IPS-20b (cell line): ENCODE data around the gene CCDC38.

Source experiments
- H3K27ac ChIP-seq: one replicate; pipeline ENCODE4 v1.5.1; 2013; ENCODE audit warnings: low read length
- H3K27me3 ChIP-seq: 2 replicates; pipeline ENCODE4 v1.6.1; 2013; ENCODE audit warnings: mild to moderate bottlenecking, low read length, inconsistent platforms; ENCODE audit not compliant: insufficient read depth
- H3K36me3 ChIP-seq: 2 replicates; pipeline ENCODE4 v1.6.1; 2013; ENCODE audit warnings: low read depth, mild to moderate bottlenecking, inconsistent platforms, low read length, moderate library complexity; ENCODE audit not compliant: insufficient read depth
- H3K4me1 ChIP-seq: 2 replicates; pipeline ENCODE4 v1.6.1; 2013; ENCODE audit warnings: mild to moderate bottlenecking, control low read depth, inconsistent platforms, low read length, moderate library complexity; ENCODE audit not compliant: insufficient read depth
- H3K4me3 ChIP-seq: 2 replicates; pipeline ENCODE4 v1.5.1; 2013; ENCODE audit warnings: mild to moderate bottlenecking, low read length, inconsistent platforms
- H3K9ac ChIP-seq: 2 replicates; pipeline ENCODE4 v1.6.1; 2013; ENCODE audit warnings: low read depth, mild to moderate bottlenecking, inconsistent platforms, low read length, moderate library complexity
- H3K9me3 ChIP-seq: 2 replicates; pipeline ENCODE4 v1.6.1; 2013; ENCODE audit warnings: mild to moderate bottlenecking, low read depth, low read length, inconsistent platforms; ENCODE audit not compliant: insufficient read depth

The CCDC38 gene

DNA sequence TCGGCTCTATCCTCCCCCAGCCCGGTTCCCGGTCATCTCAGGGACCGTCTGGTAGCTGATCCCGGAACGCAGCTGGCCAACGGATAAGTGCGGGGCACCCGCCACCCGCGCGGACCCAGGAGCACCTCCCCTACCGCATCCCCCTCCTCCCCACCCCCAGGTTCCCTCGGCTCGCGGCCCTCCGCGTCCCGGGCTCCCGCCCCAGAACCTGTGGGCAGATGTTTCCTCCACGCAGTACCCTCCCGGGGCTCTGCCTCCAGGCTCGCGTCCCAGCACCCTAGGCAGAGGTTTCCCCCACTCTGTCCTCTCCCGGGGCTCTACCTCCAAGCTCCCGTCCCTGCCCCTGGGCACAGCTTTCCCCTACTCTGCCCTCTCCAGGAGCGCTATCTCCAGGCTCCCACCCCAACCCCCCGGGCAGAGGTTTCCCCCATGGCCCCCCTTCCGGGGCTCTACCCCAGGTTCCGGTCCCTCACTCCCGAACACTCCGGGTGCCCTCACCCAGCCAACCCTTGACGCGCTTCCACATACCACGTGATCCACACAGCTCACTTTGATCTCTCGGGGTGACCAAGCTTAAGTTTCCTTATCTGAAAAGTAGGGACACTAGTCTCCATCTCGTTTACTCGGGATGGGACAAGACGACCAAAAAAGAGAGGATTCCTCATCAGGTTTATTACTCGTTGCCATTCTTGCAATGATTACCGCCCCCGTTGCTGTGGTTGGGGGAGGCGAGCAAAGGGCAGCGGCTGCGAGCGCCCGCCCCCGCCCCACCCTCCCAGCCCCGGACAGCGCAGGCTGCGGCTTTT, at the start of gene CCDC38:
TSS of gene CCDC38 (minus strand) at position 91 of the 806 bp plus-strand sequence. CDS start 6,105 bp downstream, outside the sequence.
- Histone ChIP-seq H3K4me1 (peaks cover 5% of the 10 kb centered on the region; the same call in 1 of the 2 replicates), H3K36me3 (no peaks in the 10 kb centered on the region), H3K27ac (no peak within 1 kb of the TSS), H3K9me3 (no peaks in the 10 kb centered on the region), H3K9ac (peak within 1 kb of the TSS; percentile 58; the same call in 1 of the 2 replicates), H3K4me3 (peak within 1 kb of the TSS; percentile 93), H3K27me3 (peaks cover 31% of the 10 kb centered on the region)

DNA sequence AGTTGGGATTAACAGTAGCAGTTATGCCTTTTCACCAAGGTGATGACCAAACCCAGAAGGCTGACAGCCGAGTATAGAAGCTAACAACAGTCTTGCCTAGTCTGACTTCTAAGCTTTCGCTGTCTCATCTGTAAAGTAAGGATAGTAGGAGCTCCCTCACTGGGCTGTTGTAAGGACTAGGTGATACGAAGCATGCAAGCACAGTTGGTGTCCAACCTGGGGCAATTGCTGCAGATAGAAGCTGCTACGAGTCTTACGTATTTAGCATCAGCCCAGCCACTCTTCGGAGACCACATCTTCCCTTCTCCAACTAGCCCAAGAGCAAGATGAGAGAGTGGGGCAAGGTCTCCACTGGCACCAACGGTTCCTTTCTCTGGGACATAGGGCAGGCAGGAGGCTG, 47.7 kb upstream of the CCDC38 start:
- peaks cover 15% of the 10 kb centered on the region; the same call in 1 of the 2 replicates for H3K4me1 ChIP-seq
- no peaks in the 10 kb centered on the region for H3K9me3 ChIP-seq
- no peaks in the 10 kb centered on the region for H3K27me3 ChIP-seq
- no peak overlapping the region for H3K4me3 ChIP-seq
- H3K9ac ChIP-seq: no peak overlapping the region
- no peaks in the 10 kb centered on the region for H3K36me3 ChIP-seq
- no peak overlapping the region for H3K27ac ChIP-seq

DNA sequence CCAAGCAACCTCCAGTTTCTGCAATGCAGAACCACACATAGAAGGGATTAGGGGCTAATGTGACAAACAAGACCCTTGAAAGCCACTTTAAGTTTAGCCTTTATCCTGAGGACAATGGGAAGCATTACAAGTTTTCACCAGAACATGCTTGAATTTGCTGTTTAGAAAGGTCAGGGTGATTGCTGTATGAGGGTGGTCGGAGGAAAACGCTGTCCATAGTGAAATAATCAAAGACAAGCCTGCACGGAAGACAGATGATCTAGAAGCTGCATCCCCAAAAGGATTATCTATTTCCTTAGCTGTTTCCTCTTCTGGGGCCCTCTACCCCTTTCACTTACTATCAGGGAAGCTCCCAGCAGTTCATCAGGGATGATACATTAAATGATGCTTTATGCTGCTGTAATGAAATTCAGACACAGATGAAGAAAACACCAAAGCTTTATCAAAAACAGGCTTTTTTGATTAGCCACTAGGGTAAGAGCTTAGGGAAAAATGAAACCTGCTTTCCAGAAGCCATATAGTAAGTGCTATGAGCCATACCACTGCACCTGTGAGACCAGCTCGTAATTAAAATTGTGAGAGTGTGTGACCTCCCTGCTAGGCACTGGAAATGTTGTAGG, 47.2 kb upstream of the CCDC38 start:
- Histone ChIP-seq H3K9me3 (no peaks in the 10 kb centered on the region), H3K4me3 (no peak overlapping the region), H3K27me3 (no peaks in the 10 kb centered on the region), H3K4me1 (peaks cover 15% of the 10 kb centered on the region; the same call in 1 of the 2 replicates), H3K36me3 (no peaks in the 10 kb centered on the region), H3K9ac (no peak overlapping the region), H3K27ac (no peak overlapping the region)

DNA sequence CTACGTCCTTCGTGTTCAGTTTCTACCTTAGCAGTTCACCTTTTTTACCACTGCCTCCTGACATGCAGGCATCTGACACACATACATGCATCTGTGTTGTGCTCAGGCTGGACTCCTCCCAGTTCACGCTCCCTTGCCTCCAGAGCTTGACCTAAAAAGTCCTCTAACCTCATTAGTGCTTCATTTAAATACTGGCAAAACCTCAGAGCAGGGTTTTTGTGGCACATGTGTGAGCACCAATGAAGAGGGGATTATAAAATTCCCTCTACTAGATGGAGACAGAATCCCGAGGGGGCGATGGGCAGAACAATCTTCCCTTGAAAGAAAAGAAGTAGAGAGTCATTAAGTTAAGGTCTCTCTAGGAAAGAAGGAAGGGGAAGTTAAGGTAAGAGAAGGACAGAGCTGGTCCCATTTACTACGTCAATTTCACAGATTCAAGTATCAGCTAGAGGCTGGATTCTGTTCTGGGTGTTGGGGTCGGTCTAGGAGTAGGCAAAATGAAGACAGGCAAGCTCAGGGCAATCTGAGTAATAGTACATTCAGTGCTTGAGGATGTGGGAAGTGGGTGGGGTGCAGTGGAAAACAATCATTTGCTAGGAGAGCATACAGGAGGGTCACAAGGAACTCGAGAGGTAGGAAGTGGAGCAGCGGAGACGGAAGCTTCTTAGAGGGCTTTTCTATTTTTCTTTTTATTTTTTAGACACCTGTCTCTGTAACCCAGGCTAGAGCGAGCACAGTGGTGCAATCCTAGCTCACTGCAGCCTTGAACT, 46.3 kb upstream of the CCDC38 start:
- Histone ChIP-seq H3K4me1 (peaks cover 15% of the 10 kb centered on the region; the same call in 1 of the 2 replicates), H3K36me3 (no peaks in the 10 kb centered on the region), H3K9ac (no peak overlapping the region), H3K9me3 (no peaks in the 10 kb centered on the region), H3K27ac (no peak overlapping the region), H3K27me3 (no peaks in the 10 kb centered on the region), H3K4me3 (no peak overlapping the region)

DNA sequence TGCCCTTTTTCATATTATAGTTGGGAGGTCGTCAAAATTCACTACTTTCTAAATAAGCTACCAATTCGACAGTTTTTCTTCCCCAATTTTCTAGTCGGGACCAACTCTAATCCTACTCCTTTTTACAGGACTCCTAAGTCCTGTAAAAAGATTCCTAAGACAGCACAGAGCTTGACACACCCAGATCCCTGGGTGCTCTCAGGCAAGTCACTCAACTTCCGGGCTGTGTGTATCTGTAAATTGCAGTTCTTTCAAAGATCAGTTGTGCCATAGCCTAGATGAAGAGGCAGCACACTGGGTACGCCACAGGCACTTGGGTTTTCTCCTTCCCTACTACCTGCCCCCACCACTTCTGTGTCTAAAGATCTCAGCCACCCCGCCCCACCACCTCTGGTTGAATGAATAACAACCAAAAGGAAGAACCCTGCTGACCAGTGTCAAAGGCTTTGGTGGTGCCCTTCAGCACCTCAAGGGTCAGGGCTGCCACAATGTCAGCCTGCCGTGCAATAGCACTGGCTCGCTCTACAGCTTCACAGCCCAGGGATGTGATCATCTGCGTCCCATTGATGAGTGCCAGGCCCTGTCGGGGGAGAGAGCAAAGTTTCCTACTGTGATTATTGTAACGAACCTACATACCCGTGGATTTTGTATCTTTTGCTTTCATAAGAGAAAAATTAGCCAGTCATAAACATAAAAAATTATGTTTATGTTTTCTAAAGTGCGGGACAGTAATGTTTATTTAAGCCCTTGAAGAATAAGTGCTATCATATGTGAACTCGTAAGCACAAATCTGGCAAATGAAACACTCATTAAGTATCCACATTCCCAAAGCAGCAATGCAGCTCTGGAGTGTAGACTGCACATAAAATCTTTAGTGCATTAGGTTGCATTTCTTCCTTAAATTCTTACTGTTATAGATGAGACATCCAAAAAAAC, 44.5 kb upstream of the CCDC38 start:
- Histone ChIP-seq H3K4me3 (peak overlapping the region; percentile 38; the same call in 1 of the 2 replicates), H3K27ac (no peak overlapping the region), H3K4me1 (peaks cover 15% of the 10 kb centered on the region; the same call in 1 of the 2 replicates), H3K9me3 (no peaks in the 10 kb centered on the region), H3K36me3 (no peaks in the 10 kb centered on the region), H3K27me3 (no peaks in the 10 kb centered on the region), H3K9ac (no peak overlapping the region)

DNA sequence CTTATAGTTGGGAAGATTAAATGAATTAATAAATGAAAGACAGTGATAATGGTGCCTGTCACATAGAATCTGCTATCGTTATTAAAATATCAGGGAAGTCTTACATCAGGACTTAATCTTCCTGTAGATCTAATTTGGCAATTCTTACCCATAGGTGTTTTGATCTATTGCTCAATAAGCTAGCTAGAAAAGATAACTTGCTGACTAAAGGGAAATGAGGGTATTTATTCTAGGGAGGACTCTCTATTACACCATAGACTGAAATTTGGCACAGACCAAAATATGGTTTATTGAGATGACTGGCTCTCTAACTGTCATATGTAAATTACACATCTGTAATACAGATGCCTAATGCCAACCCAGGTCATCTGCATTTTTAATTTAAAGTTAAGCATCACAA, 42.3 kb upstream of the CCDC38 start:
- Histone ChIP-seq H3K36me3 (no peaks in the 10 kb centered on the region), H3K4me3 (no peak overlapping the region), H3K27ac (no peak overlapping the region), H3K9me3 (no peaks in the 10 kb centered on the region), H3K4me1 (peaks cover 15% of the 10 kb centered on the region; the same call in 1 of the 2 replicates), H3K27me3 (no peaks in the 10 kb centered on the region), H3K9ac (no peak overlapping the region)

DNA sequence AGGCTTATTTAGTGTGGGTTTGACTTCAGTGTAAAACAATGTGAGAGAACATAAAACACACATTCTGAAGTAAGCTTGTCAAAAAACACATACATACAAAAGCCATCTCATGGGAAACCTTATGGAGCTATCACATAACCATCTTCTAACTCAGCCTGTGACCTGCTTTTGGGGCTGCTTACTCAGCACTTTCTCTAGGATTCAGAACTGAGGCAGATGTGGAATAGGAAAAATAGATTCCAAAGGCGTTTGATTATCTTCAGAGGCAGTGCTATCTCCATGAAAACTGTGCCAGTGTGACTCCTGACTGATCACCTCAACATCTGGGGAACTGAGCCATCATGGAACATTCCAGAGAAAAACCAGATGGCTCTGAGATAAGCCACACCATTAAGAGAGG, 40.2 kb upstream of the CCDC38 start:
- H3K4me1 ChIP-seq: peaks cover 15% of the 10 kb centered on the region; the same call in 1 of the 2 replicates
- no peaks in the 10 kb centered on the region for H3K36me3 ChIP-seq
- no peaks in the 10 kb centered on the region for H3K9me3 ChIP-seq
- H3K9ac ChIP-seq: no peak overlapping the region
- no peaks in the 10 kb centered on the region for H3K27me3 ChIP-seq
- H3K27ac ChIP-seq: no peak overlapping the region
- H3K4me3 ChIP-seq: no peak overlapping the region

DNA sequence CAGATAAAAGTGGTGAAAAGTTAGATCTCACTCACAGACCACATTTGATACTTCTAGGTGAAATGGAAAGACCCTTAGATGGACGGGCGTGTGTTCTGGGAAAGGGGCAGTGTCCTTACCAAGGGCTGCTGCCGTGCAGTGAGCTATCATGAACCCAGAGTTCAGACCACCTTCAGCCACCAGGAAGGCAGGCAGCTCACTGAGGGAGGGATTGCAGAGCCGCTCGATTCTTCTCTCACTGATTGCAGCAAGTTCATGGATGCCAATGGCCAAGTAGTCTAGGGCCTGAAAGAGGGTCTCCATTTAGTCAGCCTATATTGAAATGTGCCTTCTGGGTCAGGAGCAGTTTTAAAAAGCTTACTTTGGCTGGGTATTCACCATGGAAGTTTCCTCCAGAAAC, 38.0 kb upstream of the CCDC38 start:
- Histone ChIP-seq H3K9ac (no peak overlapping the region), H3K4me1 (peaks cover 2% of the 10 kb centered on the region; the same call in 1 of the 2 replicates), H3K9me3 (no peaks in the 10 kb centered on the region), H3K27me3 (no peaks in the 10 kb centered on the region), H3K4me3 (no peak overlapping the region), H3K36me3 (no peaks in the 10 kb centered on the region), H3K27ac (no peak overlapping the region)

DNA sequence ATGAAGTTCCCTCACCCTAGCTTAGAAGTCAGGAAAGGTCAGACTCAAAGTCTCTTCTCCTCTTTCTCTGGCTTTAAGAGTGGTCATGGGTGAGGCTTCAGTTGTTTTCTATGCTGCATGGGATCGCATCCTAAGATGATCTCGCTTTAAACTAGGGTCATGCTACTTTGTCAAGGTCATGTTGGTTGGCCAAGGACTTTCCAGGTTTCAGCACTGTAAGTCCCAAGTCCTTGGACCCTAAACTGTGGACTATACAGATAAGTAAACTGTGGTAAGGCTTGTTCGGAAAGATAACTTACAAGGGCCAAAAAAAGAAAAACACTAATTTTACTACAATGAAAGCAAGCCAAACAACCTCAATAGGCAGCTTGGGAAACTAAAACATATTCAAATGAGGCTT, 36.4 kb upstream of the CCDC38 start:
- no peaks in the 10 kb centered on the region for H3K27me3 ChIP-seq
- no peaks in the 10 kb centered on the region for H3K36me3 ChIP-seq
- H3K4me1 ChIP-seq: peaks cover 2% of the 10 kb centered on the region; the same call in 1 of the 2 replicates
- no peaks in the 10 kb centered on the region for H3K9me3 ChIP-seq
- H3K9ac ChIP-seq: no peak overlapping the region
- no peak overlapping the region for H3K27ac ChIP-seq
- H3K4me3 ChIP-seq: no peak overlapping the region

DNA sequence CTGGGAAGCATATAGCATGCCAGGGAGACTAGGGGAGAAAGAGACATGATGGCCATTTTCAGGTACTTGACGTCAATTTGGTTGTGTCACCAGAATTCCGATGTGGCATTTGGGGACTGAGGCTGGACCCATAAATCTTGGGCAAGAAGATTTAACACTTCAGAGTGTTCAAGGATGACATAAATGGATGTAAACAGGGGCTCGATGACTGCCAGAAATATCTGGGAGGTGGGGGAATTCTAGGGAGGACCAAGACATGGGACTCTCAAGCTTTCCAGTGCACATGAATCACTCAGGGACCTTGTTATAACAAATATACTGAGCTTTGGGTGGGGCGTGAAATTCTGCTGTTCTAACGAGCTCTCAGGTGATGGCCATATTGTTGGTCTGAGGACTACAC, 35.9 kb upstream of the CCDC38 start:
- H3K9me3 ChIP-seq: no peaks in the 10 kb centered on the region
- no peaks in the 10 kb centered on the region for H3K27me3 ChIP-seq

More for the DNA sequence above, 35.9 kb upstream of the CCDC38 start:
- Histone ChIP-seq H3K4me3 (no peak overlapping the region), H3K4me1 (peaks cover 2% of the 10 kb centered on the region; the same call in 1 of the 2 replicates), H3K36me3 (no peaks in the 10 kb centered on the region), H3K9ac (no peak overlapping the region), H3K27ac (no peak overlapping the region)
